ENCODE results near the gene ANO9.
"Not testable (repeated sequence)": the region's sequence is repeated elsewhere in the genome, so short reads cannot be mapped to it uniquely, and the experiment has no call there.

The ANO9 gene

DNA sequence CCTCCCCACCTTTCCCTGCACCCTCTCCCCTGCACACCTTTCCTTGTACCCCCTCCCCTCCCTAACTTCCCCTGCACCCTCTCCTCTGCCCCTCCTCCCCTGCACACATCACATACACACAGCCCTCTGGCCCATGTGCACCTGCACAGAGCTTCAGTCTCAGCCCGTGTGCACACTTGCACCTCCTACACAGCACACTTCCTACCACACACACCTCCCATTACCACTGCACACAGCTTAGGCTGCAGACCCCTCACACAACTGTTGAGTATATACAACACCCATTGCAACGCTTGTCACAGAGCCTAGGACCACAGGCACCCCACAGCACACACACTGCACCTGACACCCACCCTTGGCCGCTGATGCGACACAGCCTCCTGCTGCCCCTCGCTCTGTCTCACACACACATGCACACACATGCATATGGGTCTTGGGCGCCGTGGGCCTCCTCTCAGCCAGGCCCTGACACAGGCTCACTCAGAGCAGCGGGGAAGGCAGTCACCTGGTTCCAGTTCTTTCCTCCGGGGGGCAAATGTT, 27.4 kb downstream of the ANO9 start:
- Mint-ChIP-seq H3K27ac (peak overlapping the region; percentile 84), H3K36me3 (ENCODE audit: low read depth) (peaks cover 6% of the 10 kb centered on the region), H3K9me3 (no peaks in the 10 kb centered on the region), H3K4me1 (ENCODE audit: low read depth) (peaks cover 50% of the 10 kb centered on the region), H3K27me3 (peaks cover 15% of the 10 kb centered on the region), H3K4me3 (peak overlapping the region; percentile 90)
- intact Hi-C loops (cut with micrococcal nuclease), result loop anchor here (2.0 kb wide), 1 partner anchor 34 kb away; no protein-coding TSS in a partner anchor

GRCh38 chr11:413120-414081, 28.4 kb downstream of the ANO9 start:
- Mint-ChIP-seq H3K4me1 (ENCODE audit: low read depth) (peaks cover 45% of the 10 kb centered on the region), H3K4me3 (peak overlapping the region; percentile 51), H3K9me3 (no peaks in the 10 kb centered on the region), H3K36me3 (ENCODE audit: low read depth) (peaks cover 6% of the 10 kb centered on the region), H3K27me3 (peaks cover 8% of the 10 kb centered on the region), H3K27ac (peak overlapping the region; percentile 25)
- intact Hi-C loops (cut with micrococcal nuclease), result loop anchor here (2.0 kb wide), 1 partner anchor 35 kb away; no protein-coding TSS in a partner anchor

DNA sequence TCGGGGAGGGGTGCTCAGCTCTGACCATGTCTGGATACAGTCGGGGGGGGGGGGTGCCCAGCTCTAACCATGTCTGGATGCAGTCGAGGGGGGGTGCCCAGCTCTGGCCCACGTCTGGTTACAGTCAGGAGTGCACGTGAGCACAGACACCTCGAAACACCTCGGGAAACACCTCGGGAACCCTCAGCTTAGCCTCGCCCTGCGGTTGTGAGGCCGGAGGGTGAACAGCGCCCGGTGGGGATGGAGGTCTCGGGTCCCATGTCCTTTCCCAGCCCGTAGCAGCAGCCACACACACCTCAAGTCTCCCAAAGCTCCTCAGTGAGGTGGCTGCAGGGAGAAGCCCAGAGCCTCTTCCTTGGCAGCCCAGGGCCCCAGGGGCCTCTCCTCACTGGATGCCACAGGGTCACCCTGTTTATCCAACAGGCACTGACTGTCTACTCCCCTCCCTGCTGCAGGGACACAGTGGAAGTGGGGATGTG, 29.1 kb downstream of the ANO9 start:
- Mint-ChIP-seq H3K36me3 (ENCODE audit: low read depth) (peaks cover 6% of the 10 kb centered on the region), H3K27me3 (peaks cover 2% of the 10 kb centered on the region), H3K4me3 (no peak overlapping the region), H3K4me1 (ENCODE audit: low read depth) (peaks cover 44% of the 10 kb centered on the region), H3K27ac (no peak overlapping the region), H3K9me3 (no peaks in the 10 kb centered on the region)
- intact Hi-C loops (cut with micrococcal nuclease), result no loop called here

DNA sequence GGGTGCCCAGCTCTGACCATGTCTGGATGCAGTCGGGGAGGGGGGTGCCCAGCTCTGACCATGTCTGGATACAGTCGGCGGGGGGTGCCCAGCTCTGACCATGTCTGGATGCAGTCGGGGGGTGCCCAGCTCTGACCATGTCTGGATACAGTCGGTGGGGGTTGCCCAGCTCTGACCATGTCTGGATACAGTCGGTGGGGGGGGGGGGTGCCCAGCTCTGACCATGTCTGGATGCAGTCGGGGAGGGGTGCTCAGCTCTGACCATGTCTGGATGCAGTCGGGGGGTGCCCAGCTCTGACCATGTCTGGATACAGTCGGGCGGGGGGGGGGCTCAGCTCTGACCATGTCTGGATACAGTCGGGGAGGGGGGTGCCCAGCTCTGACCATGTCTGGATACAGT, 30.3 kb downstream of the ANO9 start:
- H3K4me1 Mint-ChIP-seq (ENCODE audit: low read depth), result peaks cover 46% of the 10 kb centered on the region
- H3K4me3 Mint-ChIP-seq; H3K36me3 Mint-ChIP-seq (ENCODE audit: low read depth); H3K27ac Mint-ChIP-seq; intact Hi-C loops (cut with micrococcal nuclease); H3K9me3 Mint-ChIP-seq; H3K27me3 Mint-ChIP-seq: not testable (repeated sequence)

- H3K36me3 Mint-ChIP-seq (ENCODE audit: low read depth); H3K4me3 Mint-ChIP-seq; H3K27me3 Mint-ChIP-seq; H3K9me3 Mint-ChIP-seq; intact Hi-C loops (cut with micrococcal nuclease); H3K27ac Mint-ChIP-seq: not testable (repeated sequence)
- peaks cover 38% of the 10 kb centered on the region for H3K4me1 Mint-ChIP-seq (ENCODE audit: low read depth)
Measured at GRCh38 chr11:410711-411110, 31.1 kb downstream of the ANO9 start.

GRCh38 chr11:409600-410483, 32.0 kb downstream of the ANO9 start:
- Mint-ChIP-seq H3K36me3 (ENCODE audit: low read depth) (no peaks in the 10 kb centered on the region), H3K27me3 (no peaks in the 10 kb centered on the region), H3K9me3 (no peaks in the 10 kb centered on the region), H3K4me3 (no peak overlapping the region), H3K4me1 (ENCODE audit: low read depth) (peaks cover 30% of the 10 kb centered on the region), H3K27ac (no peak overlapping the region)
- intact Hi-C loops (cut with micrococcal nuclease), result no loop called here

GRCh38 chr11:409008-409599, 32.7 kb downstream of the ANO9 start:
- no peak overlapping the region for H3K4me3 Mint-ChIP-seq
- no peaks in the 10 kb centered on the region for H3K27me3 Mint-ChIP-seq
- H3K36me3 Mint-ChIP-seq (ENCODE audit: low read depth), result no peaks in the 10 kb centered on the region
- intact Hi-C loops (cut with micrococcal nuclease), result no loop called here
- peaks cover 22% of the 10 kb centered on the region for H3K4me1 Mint-ChIP-seq (ENCODE audit: low read depth)
- no peaks in the 10 kb centered on the region for H3K9me3 Mint-ChIP-seq
- H3K27ac Mint-ChIP-seq, result no peak overlapping the region

DNA sequence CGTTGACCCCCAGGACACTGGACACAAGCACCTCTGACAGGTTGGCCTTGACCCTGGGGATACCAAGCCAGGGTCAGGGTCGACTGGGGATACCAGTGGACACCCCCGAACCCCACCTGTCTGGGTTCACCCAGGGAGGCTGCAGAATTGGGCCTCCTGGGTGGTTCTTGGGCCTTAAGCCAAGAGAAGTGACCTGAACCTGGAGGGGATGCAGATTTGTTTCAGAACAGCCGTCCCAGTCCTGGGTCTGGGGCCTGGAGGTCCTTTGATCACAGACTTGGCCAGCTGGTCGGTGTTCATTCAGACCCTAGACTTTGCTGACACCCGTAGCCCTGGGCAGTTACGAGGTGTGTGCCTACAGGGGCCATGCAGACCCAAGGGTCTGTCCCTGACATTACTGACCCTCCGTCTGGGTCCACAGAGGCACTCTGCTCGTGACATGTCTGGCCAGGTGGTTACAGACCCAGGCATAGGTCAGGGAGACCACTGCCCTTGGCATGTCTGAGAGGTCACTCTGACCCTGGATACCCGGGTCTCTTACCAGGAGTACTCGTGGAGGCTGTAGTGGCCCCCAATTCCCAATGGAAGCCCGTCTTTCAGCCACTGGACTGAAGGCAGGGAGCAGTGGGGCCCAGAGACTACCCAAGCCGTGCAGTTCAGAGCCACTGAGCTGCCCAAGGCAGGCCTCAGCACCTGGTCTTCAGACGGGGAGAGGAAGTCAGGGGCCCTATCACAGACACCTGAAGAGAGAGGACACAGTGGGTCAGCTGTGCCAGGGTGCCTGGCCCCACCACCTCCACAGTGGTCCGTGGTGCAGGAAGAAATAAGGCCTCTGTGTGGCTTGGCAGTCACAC, 33.4 kb downstream of the ANO9 start:
- no peaks in the 10 kb centered on the region for H3K36me3 Mint-ChIP-seq (ENCODE audit: low read depth)
- H3K27ac Mint-ChIP-seq, result peak overlapping the region; percentile 70
- H3K27me3 Mint-ChIP-seq, result peaks cover 2% of the 10 kb centered on the region
- H3K4me3 Mint-ChIP-seq, result no peak overlapping the region
- peaks cover 17% of the 10 kb centered on the region for H3K4me1 Mint-ChIP-seq (ENCODE audit: low read depth)
- no peaks in the 10 kb centered on the region for H3K9me3 Mint-ChIP-seq
- intact Hi-C loops (cut with micrococcal nuclease), result no loop called here

- peak overlapping the region; percentile 52 for H3K4me3 Mint-ChIP-seq
- H3K36me3 Mint-ChIP-seq (ENCODE audit: low read depth), result no peaks in the 10 kb centered on the region
- peaks cover 2% of the 10 kb centered on the region for H3K27me3 Mint-ChIP-seq
- H3K4me1 Mint-ChIP-seq (ENCODE audit: low read depth), result peaks cover 10% of the 10 kb centered on the region
- peak overlapping the region; percentile 70 for H3K27ac Mint-ChIP-seq
- no peaks in the 10 kb centered on the region for H3K9me3 Mint-ChIP-seq
- intact Hi-C loops (cut with micrococcal nuclease), result loop anchor here (2.0 kb wide), 2 partner anchors 41 to 99 kb away; partner anchors contain the start of gene RNH1
Measured at GRCh38 chr11:407651-408123, 34.1 kb downstream of the ANO9 start.

GRCh38 chr11:406796-407650, 34.8 kb downstream of the ANO9 start:
- H3K36me3 Mint-ChIP-seq (ENCODE audit: low read depth), result no peaks in the 10 kb centered on the region
- H3K27me3 Mint-ChIP-seq, result peaks cover 2% of the 10 kb centered on the region
- peaks cover 9% of the 10 kb centered on the region for H3K4me1 Mint-ChIP-seq (ENCODE audit: low read depth)
- peak overlapping the region; percentile 70 for H3K27ac Mint-ChIP-seq
- intact Hi-C loops (cut with micrococcal nuclease), result loop anchor here (2.0 kb wide), 2 partner anchors 42 to 100 kb away; partner anchors contain the start of gene RNH1
- no peaks in the 10 kb centered on the region for H3K9me3 Mint-ChIP-seq
- peak overlapping the region; percentile 71 for H3K4me3 Mint-ChIP-seq

GRCh38 chr11:405954-406795, 35.6 kb downstream of the ANO9 start:
- H3K27me3 Mint-ChIP-seq, result peaks cover 2% of the 10 kb centered on the region
- peaks cover 9% of the 10 kb centered on the region for H3K4me1 Mint-ChIP-seq (ENCODE audit: low read depth)
- intact Hi-C loops (cut with micrococcal nuclease), result loop anchor here (2.0 kb wide), 2 partner anchors 43 to 101 kb away; partner anchors contain the start of gene RNH1
- H3K27ac Mint-ChIP-seq, result peak overlapping the region; percentile 70
- H3K36me3 Mint-ChIP-seq (ENCODE audit: low read depth), result no peaks in the 10 kb centered on the region
- H3K9me3 Mint-ChIP-seq, result no peaks in the 10 kb centered on the region
- H3K4me3 Mint-ChIP-seq, result peak overlapping the region; percentile 71

Measured in dendritic cell treated with granulocyte-macrophage colony-stimulating factor and Interleukin-4, amounts not matched to agents 40 ng/mL and 50 ng/mL, for 4 days (primary cell).